ENCODE data around the gene PPP1CB.

DNA sequence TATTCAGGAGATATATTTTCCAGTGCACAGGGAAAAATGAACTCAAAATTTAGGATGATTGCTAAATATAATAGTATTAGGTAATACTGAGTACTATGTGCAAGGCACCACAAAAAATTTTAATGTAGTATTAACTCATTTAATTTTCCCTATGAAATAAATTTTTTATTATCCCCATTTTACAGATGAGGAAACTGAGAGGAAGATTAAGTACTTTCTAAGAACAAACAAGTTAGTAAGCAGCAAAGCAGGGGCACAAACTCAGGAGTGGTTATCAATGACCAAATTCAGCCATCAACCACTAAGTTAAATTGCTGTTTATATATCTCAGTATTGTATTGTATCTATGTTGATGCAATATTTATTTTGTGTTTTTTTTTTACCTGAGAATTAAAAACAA lies 73.2 kb downstream of the PPP1CB start:
- TF ChIP-seq, protein P1, sequence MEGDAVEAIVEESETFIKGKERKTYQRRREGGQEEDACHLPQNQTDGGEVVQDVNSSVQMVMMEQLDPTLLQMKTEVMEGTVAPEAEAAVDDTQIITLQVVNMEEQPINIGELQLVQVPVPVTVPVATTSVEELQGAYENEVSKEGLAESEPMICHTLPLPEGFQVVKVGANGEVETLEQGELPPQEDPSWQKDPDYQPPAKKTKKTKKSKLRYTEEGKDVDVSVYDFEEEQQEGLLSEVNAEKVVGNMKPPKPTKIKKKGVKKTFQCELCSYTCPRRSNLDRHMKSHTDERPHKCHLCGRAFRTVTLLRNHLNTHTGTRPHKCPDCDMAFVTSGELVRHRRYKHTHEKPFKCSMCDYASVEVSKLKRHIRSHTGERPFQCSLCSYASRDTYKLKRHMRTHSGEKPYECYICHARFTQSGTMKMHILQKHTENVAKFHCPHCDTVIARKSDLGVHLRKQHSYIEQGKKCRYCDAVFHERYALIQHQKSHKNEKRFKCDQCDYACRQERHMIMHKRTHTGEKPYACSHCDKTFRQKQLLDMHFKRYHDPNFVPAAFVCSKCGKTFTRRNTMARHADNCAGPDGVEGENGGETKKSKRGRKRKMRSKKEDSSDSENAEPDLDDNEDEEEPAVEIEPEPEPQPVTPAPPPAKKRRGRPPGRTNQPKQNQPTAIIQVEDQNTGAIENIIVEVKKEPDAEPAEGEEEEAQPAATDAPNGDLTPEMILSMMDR (IDR thresholded peaks at IDR 0.05; ENCODE audit: low read depth, low read length, missing input control), result no peak
- no peak for TF ChIP-seq MAX (IDR thresholded peaks at IDR 0.05)
- TF ChIP-seq SP1 (IDR thresholded peaks at IDR 0.05), result no peak
- no peak for TF ChIP-seq RAD21 (IDR thresholded peaks at IDR 0.05)
- no peak for TF ChIP-seq ATF3 (IDR thresholded peaks at IDR 0.05)
- TF ChIP-seq YY1 (IDR thresholded peaks at IDR 0.05), result no peak
